Daoy (cell line): ENCODE results near the gene RDH13. TPM values are rescaled to one million over a fixed set of nuclear protein-coding genes. Genes with fewer than 3 reads are reported as not detected.
"Not testable (repeated sequence)": the region's sequence is repeated elsewhere in the genome, so short reads cannot be mapped to it uniquely, and the experiment has no call there.

Experiments
- DNase-seq: peaks from one replicate; pipeline ENCODE4 v3.0.0-alpha.2; 2015; ENCODE audit warnings: low read depth
- total RNA-seq: library from RNA; depleted of rRNA; stranded (reverse); fragments of >200 nt; shearing (Covaris generic); gene quantifications from 2 replicates; pipeline ENCODE4 v1.2.3, GENCODE V29; 2014

The RDH13 gene
- total RNA-seq, 1 experiment from 2014 or later, result 14.1 TPM

DNA sequence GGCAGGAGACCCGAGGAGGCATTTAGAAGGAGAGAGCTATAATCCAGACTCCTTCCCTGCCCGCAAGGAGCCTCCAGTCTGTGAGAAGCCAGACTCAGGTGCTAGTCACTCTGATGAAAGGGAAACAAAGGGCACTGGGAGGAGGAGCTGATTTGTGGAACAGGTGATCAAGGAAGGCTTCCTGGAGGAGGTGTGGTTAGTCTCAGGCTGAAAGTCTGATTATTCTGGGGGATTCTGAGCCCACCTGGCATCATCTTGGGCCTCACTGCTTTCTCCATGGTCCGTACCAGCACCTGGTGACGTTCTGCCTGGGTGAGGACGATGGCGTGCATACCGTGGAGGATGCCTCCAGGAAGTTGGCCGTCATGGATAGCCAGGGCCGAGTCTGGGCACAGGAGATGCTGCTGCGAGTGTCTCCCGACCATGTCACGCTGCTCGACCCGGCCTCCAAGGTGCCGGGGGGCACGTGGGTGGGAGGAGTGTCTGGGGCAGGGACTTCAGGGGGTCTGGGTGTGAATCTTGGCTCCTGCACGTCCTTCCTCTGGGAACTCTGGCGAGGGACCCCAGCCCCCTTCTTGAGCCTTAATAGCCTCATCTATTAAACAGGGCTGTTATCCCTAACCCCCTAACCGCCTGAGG, 16.6 kb upstream of the RDH13 start:
- no peak for DNase-seq

- no peak for DNase-seq
These were observed 16.0 kb upstream of the RDH13 start for GRCh38 chr19:55078996-55079395.

DNA sequence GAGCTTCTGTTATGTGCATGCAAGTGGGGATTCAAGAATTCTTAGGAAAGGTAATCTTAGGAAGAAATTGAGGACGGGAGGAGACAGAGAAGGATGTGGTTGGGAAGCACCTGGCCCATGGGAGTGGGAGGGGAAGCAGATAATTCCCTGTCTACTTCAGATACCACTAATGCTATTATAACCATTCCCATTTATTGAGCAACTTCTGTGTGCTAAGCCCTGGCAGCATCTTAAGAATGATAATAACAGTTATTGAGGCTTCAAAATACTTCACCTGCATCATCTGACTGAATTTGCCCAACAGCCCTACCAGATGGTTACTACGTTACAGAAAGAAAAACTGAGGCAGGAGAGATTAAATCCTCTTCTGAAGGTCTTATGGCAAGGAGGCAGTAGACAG, 14.2 kb upstream of the RDH13 start:
- no peak for DNase-seq

GRCh38 chr19:55076321-55076720, 13.4 kb upstream of the RDH13 start:
- no peak for DNase-seq

GRCh38 chr19:55075371-55075998, 12.5 kb upstream of the RDH13 start, which contains the start of gene EPS8L1:
EPS8L1 (plus strand) TSS chr19:55075869; CDS start chr19:55076445, 576 bp downstream.
- no peak for DNase-seq

DNA sequence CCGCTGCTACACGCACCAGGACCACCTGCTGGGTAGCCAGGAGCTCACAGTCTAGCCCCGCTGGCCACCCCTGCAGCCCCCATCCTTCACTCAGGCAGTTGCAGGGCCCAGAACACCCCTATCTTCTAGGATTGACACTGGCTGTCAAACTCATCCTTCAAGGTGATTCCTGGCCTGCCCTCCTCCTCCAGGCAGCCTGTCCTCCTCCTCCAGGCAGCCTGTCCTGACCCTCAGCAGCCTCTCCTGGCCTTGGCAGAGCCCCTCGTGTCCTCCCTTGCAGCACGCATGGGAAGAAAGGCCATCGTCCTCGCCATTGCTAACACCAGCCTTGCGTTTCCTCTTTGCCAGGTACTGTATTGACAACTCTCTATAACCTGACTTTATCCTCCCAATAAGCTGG, 9.0 kb upstream of the RDH13 start:
- DNase-seq, result no peak

- DNase-seq, result peak; percentile 94
These were observed 8.2 kb upstream of the RDH13 start for GRCh38 chr19:55071129-55071502.

- no peak for DNase-seq
These were observed 7.6 kb upstream of the RDH13 start for GRCh38 chr19:55070466-55071128.

- DNase-seq, result no peak
These were observed 6.9 kb upstream of the RDH13 start for GRCh38 chr19:55069865-55070197.

GRCh38 chr19:55068950-55069864, 6.3 kb upstream of the RDH13 start:
- peak; percentile 73 for DNase-seq

DNA sequence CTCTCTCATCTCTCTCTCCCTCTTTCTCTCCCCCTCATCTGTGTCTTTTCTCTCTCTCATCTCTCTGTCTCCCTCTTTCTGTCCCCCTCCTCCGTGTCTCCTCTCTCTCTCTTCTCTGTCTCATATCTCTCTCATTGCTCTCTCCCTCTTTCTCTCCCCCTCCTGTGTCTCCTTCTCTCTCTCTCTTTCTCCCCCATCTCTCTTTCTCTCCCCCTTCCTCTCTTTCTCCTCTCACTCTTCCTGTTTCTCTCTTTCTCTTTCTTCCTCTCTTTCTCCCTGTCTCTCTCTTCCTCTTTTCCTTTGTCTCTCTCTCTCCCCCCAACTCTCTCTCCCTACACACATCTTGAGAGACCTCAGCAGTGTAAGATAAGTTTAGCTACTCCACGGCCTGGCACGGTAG, 4.9 kb upstream of the RDH13 start:
- no peak for DNase-seq

- DNase-seq, result no peak
These were observed 3.3 kb upstream of the RDH13 start for GRCh38 chr19:55066107-55066709.

GRCh38 chr19:55065516-55065915, 2.6 kb upstream of the RDH13 start:
- DNase-seq, result not testable (repeated sequence)

GRCh38 chr19:55063492-55063843, 520 bp upstream of the RDH13 start:
- DNase-seq, result no peak

- DNase-seq, result not testable (repeated sequence)
These were observed 2.7 kb downstream of the RDH13 start for GRCh38 chr19:55060287-55060686.

- DNase-seq, result no peak
These were observed 4.0 kb downstream of the RDH13 start for GRCh38 chr19:55058781-55059610.

GRCh38 chr19:55056827-55057226, 6.1 kb downstream of the RDH13 start:
- DNase-seq, result no peak

- DNase-seq, result no peak
These were observed 9.2 kb downstream of the RDH13 start for GRCh38 chr19:55053735-55054134.

DNA sequence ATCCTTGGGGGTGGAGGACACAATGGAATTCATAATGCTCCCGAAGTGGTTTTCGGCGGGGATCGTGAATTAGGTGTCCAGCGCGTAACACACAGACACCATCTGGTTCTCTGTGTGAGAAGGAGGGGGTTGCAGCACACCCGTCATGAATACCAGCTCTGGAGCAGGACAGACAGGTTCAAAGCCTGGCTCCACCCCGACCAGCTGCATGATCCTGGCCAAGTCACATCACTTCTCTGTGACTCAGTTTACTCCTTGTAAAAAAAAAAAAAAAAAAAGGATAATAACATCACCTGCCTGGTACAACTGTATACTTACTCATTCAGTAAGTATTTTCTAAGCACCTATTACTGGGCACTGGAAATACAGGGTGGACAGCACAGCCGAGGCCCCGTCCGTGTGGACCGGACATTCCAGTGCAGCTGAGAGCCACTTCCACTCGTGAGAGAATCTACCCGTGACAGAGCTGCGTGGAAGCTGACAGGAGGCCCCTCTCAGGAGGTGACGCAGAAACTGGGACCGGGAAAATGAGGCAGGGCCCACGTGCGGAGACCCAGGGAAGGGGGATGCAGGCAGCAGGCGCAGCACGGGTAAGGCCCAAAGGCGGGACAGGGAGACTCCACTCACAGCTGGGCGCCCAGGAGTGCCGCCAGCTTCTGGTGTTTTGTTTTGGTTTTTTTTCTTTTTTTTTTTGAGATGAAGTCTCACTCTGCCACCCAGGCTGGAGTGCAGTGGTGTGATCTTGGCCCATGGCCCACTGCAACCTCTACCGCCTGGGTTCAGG, 12.0 kb downstream of the RDH13 start:
- DNase-seq, result no peak

- DNase-seq, result no peak
These were observed 14.5 kb downstream of the RDH13 start for GRCh38 chr19:55048446-55048845.
